ENCODE results near the gene OR6C1. TPM values are rescaled to one million over a fixed set of nuclear protein-coding genes. Genes with fewer than 3 reads are reported as not detected.
"Not testable (repeated sequence)": the region's sequence is repeated elsewhere in the genome, so short reads cannot be mapped to it uniquely, and the experiment has no call there.

Gene OR6C1
- not detected for total RNA-seq

- DNase-seq (ENCODE audit: low read depth in 2 of 3, low spot score in 2 of 3): no peak
These were observed at the start of gene OR6C1 for GRCh38 chr12:55314043-55314442. TSS of gene OR6C1 (plus strand) at chr12:55314343. CDS start at chr12:55320600, 6,257 bp downstream.

GRCh38 chr12:55280991-55281390 lies 33.2 kb upstream of the OR6C1 start:
- DNase-seq (ENCODE audit: low read depth in 2 of 3, low spot score in 2 of 3): no peak

GRCh38 chr12:55289999-55290398 lies 24.1 kb upstream of the OR6C1 start:
- no peak for DNase-seq (ENCODE audit: low read depth in 2 of 3, low spot score in 2 of 3)

- no peak for DNase-seq (ENCODE audit: low read depth in 2 of 3, low spot score in 2 of 3)
These were observed 17.7 kb upstream of the OR6C1 start, which contains the start of gene OR6C6 for GRCh38 chr12:55296469-55296868. TSS of gene OR6C6 (minus strand) at chr12:55296569. CDS start at chr12:55295232, 1,337 bp downstream.

- no peak for DNase-seq (ENCODE audit: low read depth in 2 of 3, low spot score in 2 of 3)
These were observed 6.1 kb downstream of the OR6C1 start for GRCh38 chr12:55320201-55320600.

GRCh38 chr12:55325801-55326200 lies 11.7 kb downstream of the OR6C1 start:
- not testable (repeated sequence) for DNase-seq (ENCODE audit: low read depth in 2 of 3, low spot score in 2 of 3)

- no peak for DNase-seq (ENCODE audit: low read depth in 2 of 3, low spot score in 2 of 3)
These were observed 16.3 kb downstream of the OR6C1 start, which contains the start of gene OR6C3 for GRCh38 chr12:55330446-55330845. TSS of gene OR6C3 (plus strand) at chr12:55330746. CDS start at chr12:55331701, 955 bp downstream.

GRCh38 chr12:55336002-55336401 lies 21.9 kb downstream of the OR6C1 start:
- DNase-seq (ENCODE audit: low read depth in 2 of 3, low spot score in 2 of 3): no peak

- not testable (repeated sequence) for DNase-seq (ENCODE audit: low read depth in 2 of 3, low spot score in 2 of 3)
These were observed 41.2 kb downstream of the OR6C1 start for GRCh38 chr12:55355338-55355737.

GRCh38 chr12:55362675-55363074 lies 48.5 kb downstream of the OR6C1 start, which contains the start of gene OR6C75:
TSS of gene OR6C75 (plus strand) at chr12:55362975. CDS start at chr12:55365111, 2,136 bp downstream.
- DNase-seq (ENCODE audit: low read depth in 2 of 3, low spot score in 2 of 3): no peak

GRCh38 chr12:55365086-55365485 lies 50.9 kb downstream of the OR6C1 start:
- DNase-seq (ENCODE audit: low read depth in 2 of 3, low spot score in 2 of 3): no peak

Other genes starting within 250 kb of the OR6C1 start
- gene OR9K2, start 187.9 kb upstream of the OR6C1 start, total RNA-seq: not detected
- not detected for gene OR10A7, start 93.3 kb upstream of the OR6C1 start, total RNA-seq
- gene OR6C74, start 69.7 kb upstream of the OR6C1 start, total RNA-seq: not detected
- not detected for gene OR6C6, start 17.8 kb upstream of the OR6C1 start, total RNA-seq
- not detected for gene OR6C3, start 16.4 kb downstream of the OR6C1 start, total RNA-seq
- not detected for gene OR6C75, start 48.6 kb downstream of the OR6C1 start, total RNA-seq
- gene OR6C65, start 86.2 kb downstream of the OR6C1 start, total RNA-seq: not detected
- not detected for gene OR6C76, start 111.9 kb downstream of the OR6C1 start, total RNA-seq
- gene OR6C2, start 129.7 kb downstream of the OR6C1 start, total RNA-seq: not detected
- gene OR6C70, start 155.8 kb downstream of the OR6C1 start, total RNA-seq: not detected
- not detected for gene OR6C68, start 178.0 kb downstream of the OR6C1 start, total RNA-seq
- gene OR6C4, start 235.3 kb downstream of the OR6C1 start, total RNA-seq: not detected